Panc1 (cell line): ENCODE data around the gene ROBO2.

Experiments used
- CTCF ChIP-seq: fragments of 450-650 bp; IDR thresholded peaks from 2 replicates; pipeline ENCODE4 v1.5.1; 2017; ENCODE audit warnings: mild to moderate bottlenecking
- POLR2AphosphoS5 ChIP-seq: IDR thresholded peaks from 2 replicates; pipeline ENCODE4 v1.6.1; 2012; ENCODE audit warnings: mild to moderate bottlenecking, low read depth, low read length, moderate library complexity
- SIN3A ChIP-seq: IDR thresholded peaks from 2 replicates; pipeline ENCODE4 v1.6.1; 2012; ENCODE audit warnings: low read depth, mild to moderate bottlenecking, low read length, moderate library complexity, borderline replicate concordance; ENCODE audit not compliant: insufficient read depth
- TCF7L2 ChIP-seq: IDR thresholded peaks from 2 replicates; pipeline ENCODE4 v1.6.1; 2011; ENCODE audit warnings: mild to moderate bottlenecking, low read depth, low read length, inconsistent platforms
- TF ChIP-seq, protein P1 (sequence below), 2 experiments: IDR thresholded peaks; 2 replicates each; pipeline ENCODE4 v1.6.1; 2011 to 2012; ENCODE audit warnings: low read depth in 2 of 2, control low read depth in 1 of 2, low read length in 1 of 2, mild to moderate bottlenecking in 1 of 2, moderate library complexity in 1 of 2; ENCODE audit not compliant: insufficient read depth in 1 of 2

DNA sequence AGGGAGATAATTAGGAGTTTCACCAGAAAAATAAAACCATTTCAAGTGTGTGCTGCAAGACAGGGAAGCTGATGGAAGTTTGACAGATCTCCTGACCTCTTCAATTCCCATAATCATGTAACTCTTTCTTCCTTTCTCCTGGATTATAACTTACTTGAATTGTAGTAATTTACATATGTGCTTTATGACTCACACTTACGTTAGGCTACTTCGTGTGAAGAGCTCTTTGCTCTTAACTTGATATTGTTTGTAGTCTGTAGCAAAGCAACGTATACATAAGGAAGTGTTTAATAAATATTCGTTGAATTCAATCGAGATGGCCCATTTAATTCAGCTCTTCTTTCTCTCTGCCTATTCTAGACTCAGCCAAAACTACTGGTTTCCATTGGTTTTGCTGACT is 23.5 kb downstream of the ROBO2 start:
- no peak for TF ChIP-seq CTCF
- no peak for TF ChIP-seq POLR2AphosphoS5
- TF ChIP-seq, protein P1, sequence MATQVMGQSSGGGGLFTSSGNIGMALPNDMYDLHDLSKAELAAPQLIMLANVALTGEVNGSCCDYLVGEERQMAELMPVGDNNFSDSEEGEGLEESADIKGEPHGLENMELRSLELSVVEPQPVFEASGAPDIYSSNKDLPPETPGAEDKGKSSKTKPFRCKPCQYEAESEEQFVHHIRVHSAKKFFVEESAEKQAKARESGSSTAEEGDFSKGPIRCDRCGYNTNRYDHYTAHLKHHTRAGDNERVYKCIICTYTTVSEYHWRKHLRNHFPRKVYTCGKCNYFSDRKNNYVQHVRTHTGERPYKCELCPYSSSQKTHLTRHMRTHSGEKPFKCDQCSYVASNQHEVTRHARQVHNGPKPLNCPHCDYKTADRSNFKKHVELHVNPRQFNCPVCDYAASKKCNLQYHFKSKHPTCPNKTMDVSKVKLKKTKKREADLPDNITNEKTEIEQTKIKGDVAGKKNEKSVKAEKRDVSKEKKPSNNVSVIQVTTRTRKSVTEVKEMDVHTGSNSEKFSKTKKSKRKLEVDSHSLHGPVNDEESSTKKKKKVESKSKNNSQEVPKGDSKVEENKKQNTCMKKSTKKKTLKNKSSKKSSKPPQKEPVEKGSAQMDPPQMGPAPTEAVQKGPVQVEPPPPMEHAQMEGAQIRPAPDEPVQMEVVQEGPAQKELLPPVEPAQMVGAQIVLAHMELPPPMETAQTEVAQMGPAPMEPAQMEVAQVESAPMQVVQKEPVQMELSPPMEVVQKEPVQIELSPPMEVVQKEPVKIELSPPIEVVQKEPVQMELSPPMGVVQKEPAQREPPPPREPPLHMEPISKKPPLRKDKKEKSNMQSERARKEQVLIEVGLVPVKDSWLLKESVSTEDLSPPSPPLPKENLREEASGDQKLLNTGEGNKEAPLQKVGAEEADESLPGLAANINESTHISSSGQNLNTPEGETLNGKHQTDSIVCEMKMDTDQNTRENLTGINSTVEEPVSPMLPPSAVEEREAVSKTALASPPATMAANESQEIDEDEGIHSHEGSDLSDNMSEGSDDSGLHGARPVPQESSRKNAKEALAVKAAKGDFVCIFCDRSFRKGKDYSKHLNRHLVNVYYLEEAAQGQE (IDR thresholded peaks at IDR 0.05; ENCODE audit: insufficient read depth in 1 of 2, low read depth in 2 of 2, low read length in 1 of 2), result no peak
- no peak for TF ChIP-seq TCF7L2
- TF ChIP-seq SIN3A, result no peak
